Measurements from ENCODE around the gene CDH16.

The CDH16 gene

DNA sequence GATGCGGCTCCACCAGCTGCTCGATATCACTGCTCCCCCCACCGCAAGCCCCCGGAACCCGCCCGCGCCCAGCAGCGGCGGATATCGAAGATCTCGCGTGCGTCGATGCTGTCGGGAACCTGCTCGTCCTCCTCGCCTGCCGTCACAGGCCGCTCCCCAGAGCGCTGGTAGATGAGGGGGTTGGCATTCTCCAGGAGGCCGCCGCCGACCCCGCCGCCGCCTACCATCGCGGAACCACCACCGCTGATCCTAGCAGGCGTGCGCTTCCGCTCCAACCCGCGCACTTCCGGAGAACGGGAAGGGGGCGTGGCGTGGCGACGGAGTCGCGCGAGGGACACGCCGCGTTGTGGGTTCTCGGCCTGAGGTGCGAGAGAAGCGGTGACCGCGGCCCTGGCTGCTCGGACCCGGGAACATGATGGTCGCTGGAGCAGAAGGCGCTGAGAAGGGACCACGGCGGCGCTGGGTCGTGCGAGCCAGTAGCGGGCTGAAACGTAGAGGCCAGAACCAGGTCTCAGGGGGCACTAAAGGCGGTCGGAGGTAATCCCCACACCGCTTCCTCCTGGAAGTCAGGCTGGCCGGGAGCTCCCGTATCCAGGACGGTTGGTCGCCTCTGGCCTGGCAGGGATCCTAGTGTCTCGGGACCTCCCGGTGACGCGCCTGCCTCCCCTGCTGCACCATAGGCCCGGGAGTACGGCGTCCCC is 15.6 kb upstream of the CDH16 start, which contains the start of gene CIAO2B (continued):
- TF ChIP-seq ZNF175 (tag by site-specific recombination; IDR thresholded peaks at IDR 0.05) = no peak
- TF ChIP-seq ZNF416 (tag by site-specific recombination; IDR thresholded peaks at IDR 0.05) = no peak; the same call in 1 of the 2 replicates
- TF ChIP-seq RBAK (tag by site-specific recombination; IDR thresholded peaks at IDR 0.05) = no peak
- TF ChIP-seq, protein P1, sequence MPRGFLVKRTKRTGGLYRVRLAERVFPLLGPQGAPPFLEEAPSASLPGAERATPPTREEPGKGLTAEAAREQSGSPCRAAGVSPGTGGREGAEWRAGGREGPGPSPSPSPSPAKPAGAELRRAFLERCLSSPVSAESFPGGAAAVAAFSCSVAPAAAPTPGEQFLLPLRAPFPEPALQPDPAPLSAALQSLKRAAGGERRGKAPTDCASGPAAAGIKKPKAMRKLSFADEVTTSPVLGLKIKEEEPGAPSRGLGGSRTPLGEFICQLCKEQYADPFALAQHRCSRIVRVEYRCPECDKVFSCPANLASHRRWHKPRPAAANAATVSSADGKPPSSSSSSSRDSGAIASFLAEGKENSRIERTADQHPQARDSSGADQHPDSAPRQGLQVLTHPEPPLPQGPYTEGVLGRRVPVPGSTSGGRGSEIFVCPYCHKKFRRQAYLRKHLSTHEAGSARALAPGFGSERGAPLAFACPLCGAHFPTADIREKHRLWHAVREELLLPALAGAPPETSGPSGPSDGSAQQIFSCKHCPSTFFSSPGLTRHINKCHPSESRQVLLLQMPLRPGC (tag by site-specific recombination; IDR thresholded peaks at IDR 0.05) = 0 out of 2 replicates have a peak, but pooled peaks have one; percentile 35
- TF ChIP-seq FEZF1 (tag by site-specific recombination; IDR thresholded peaks at IDR 0.05) = no peak
- no peak for TF ChIP-seq ZNF169 (tag by site-specific recombination; IDR thresholded peaks at IDR 0.05)
- no peak for TF ChIP-seq ZNF24 (tag by site-specific recombination; IDR thresholded peaks at IDR 0.05)
- TF ChIP-seq ZNF501 (tag by site-specific recombination; IDR thresholded peaks at IDR 0.05) = peak; percentile 70; the same call in 1 of the 2 replicates
- TF ChIP-seq SP7 (tag by site-specific recombination; IDR thresholded peaks at IDR 0.05) = peak; percentile 73
- TF ChIP-seq PRDM2 (tag by site-specific recombination; IDR thresholded peaks at IDR 0.05; ENCODE audit: borderline replicate concordance) = no peak
- TF ChIP-seq, protein P2, sequence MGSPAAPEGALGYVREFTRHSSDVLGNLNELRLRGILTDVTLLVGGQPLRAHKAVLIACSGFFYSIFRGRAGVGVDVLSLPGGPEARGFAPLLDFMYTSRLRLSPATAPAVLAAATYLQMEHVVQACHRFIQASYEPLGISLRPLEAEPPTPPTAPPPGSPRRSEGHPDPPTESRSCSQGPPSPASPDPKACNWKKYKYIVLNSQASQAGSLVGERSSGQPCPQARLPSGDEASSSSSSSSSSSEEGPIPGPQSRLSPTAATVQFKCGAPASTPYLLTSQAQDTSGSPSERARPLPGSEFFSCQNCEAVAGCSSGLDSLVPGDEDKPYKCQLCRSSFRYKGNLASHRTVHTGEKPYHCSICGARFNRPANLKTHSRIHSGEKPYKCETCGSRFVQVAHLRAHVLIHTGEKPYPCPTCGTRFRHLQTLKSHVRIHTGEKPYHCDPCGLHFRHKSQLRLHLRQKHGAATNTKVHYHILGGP (tag by site-specific recombination; IDR thresholded peaks at IDR 0.05) = no peak
- peak; percentile 39; the same call in 1 of the 2 replicates for TF ChIP-seq ZNF391 (tag by site-specific recombination; IDR thresholded peaks at IDR 0.05; ENCODE audit: borderline replicate concordance, low read depth)
- no peak for TF ChIP-seq ZNF221 (tag by site-specific recombination; IDR thresholded peaks at IDR 0.05; ENCODE audit: borderline replicate concordance)
- no peak for TF ChIP-seq ZNF544 (tag by site-specific recombination; IDR thresholded peaks at IDR 0.05)
- TF ChIP-seq ZFP69B (tag by site-specific recombination; IDR thresholded peaks at IDR 0.05) = no peak
- no peak for TF ChIP-seq ZNF354C (tag by site-specific recombination; IDR thresholded peaks at IDR 0.05; ENCODE audit: borderline replicate concordance, low read depth)
- TF ChIP-seq ZNF404 (tag by site-specific recombination; IDR thresholded peaks at IDR 0.05) = no peak
- no peak for TF ChIP-seq ZNF792 (tag by site-specific recombination; IDR thresholded peaks at IDR 0.05)
- no peak for TF ChIP-seq ZNF114 (tag by site-specific recombination; IDR thresholded peaks at IDR 0.05)
- peak; percentile 91 for TF ChIP-seq ZNF580 (tag by site-specific recombination; IDR thresholded peaks at IDR 0.05)
- no peak for TF ChIP-seq ZNF776 (tag by site-specific recombination; IDR thresholded peaks at IDR 0.05; ENCODE audit: borderline replicate concordance)
- TF ChIP-seq ZNF561 (tag by site-specific recombination; IDR thresholded peaks at IDR 0.05; ENCODE audit: borderline replicate concordance) = peak; percentile 50; the same call in 1 of the 2 replicates
- TF ChIP-seq ZNF16 (tag by site-specific recombination; IDR thresholded peaks at IDR 0.05; ENCODE audit: low read depth) = no peak
- TF ChIP-seq YY2 (tag by site-specific recombination; IDR thresholded peaks at IDR 0.05) = no peak
- no peak for TF ChIP-seq HOXD13 (CRISPR knock-in tag; IDR thresholded peaks at IDR 0.05; ENCODE audit: borderline replicate concordance)
- peak; percentile 71; the same call in 1 of the 2 replicates for TF ChIP-seq ZBTB17 (tag by site-specific recombination; IDR thresholded peaks at IDR 0.05)
- no peak for TF ChIP-seq ZNF624 (tag by site-specific recombination; IDR thresholded peaks at IDR 0.05)
- peak; percentile 86 for TF ChIP-seq ZXDB (tag by site-specific recombination; IDR thresholded peaks at IDR 0.05)
- TF ChIP-seq OSR2 (tag by site-specific recombination; IDR thresholded peaks at IDR 0.05) = no peak
- no peak for TF ChIP-seq ZNF366 (tag by site-specific recombination; conservative IDR thresholded peaks at IDR 0.05)
- no peak for TF ChIP-seq BCL11A (tag by site-specific recombination; IDR thresholded peaks at IDR 0.05; ENCODE audit: low read depth)

All from HEK293 (cell line).